Measurements from ENCODE around the gene PIK3C2G.
"Not testable (repeated sequence)": the region's sequence is repeated elsewhere in the genome, so short reads cannot be mapped to it uniquely, and the experiment has no call there.

PIK3C2G gene

DNA sequence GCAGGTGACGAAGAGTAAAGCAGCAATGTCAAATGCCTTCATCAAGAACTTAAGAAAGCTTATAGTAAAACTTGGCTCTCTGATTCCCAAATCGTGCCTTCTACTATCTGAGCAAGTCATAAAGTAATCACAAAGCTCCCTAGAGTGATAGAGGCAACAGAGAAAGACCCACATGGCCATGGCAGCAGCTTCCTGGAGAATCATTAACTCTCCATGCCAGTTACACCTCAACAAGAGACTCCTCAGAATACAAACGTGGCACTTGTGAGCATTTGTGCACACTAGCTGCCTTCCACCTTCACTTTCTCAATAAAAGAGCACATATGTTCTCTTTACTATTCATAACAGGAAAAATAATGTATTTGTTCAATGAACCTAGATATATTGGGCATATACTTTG is 428.5 kb downstream of the PIK3C2G start:
- Histone ChIP-seq H3K9me3 (ENCODE audit: severe bottlenecking) (no peaks in the 10 kb centered on the region), H3K4me1 (ENCODE audit: insufficient read depth, poor library complexity, severe bottlenecking) (peaks cover 14% of the 10 kb centered on the region), H3K27ac (ENCODE audit: poor library complexity, severe bottlenecking) (peak overlapping the region; percentile 88), H3K36me3 (ENCODE audit: low read depth) (no peaks in the 10 kb centered on the region), H3K27me3 (ENCODE audit: insufficient read depth, poor library complexity, severe bottlenecking) (no peaks in the 10 kb centered on the region), H3K4me3 (ENCODE audit: severe bottlenecking) (no peak overlapping the region)
- ATAC-seq (ENCODE audit: low read depth) (no peak), DNase-seq (ENCODE audit: low spot score) (no peak)
- TF ChIP-seq, protein P1, sequence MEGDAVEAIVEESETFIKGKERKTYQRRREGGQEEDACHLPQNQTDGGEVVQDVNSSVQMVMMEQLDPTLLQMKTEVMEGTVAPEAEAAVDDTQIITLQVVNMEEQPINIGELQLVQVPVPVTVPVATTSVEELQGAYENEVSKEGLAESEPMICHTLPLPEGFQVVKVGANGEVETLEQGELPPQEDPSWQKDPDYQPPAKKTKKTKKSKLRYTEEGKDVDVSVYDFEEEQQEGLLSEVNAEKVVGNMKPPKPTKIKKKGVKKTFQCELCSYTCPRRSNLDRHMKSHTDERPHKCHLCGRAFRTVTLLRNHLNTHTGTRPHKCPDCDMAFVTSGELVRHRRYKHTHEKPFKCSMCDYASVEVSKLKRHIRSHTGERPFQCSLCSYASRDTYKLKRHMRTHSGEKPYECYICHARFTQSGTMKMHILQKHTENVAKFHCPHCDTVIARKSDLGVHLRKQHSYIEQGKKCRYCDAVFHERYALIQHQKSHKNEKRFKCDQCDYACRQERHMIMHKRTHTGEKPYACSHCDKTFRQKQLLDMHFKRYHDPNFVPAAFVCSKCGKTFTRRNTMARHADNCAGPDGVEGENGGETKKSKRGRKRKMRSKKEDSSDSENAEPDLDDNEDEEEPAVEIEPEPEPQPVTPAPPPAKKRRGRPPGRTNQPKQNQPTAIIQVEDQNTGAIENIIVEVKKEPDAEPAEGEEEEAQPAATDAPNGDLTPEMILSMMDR (IDR thresholded peaks at IDR 0.05; ENCODE audit: poor library complexity, severe bottlenecking) = no peak

DNA sequence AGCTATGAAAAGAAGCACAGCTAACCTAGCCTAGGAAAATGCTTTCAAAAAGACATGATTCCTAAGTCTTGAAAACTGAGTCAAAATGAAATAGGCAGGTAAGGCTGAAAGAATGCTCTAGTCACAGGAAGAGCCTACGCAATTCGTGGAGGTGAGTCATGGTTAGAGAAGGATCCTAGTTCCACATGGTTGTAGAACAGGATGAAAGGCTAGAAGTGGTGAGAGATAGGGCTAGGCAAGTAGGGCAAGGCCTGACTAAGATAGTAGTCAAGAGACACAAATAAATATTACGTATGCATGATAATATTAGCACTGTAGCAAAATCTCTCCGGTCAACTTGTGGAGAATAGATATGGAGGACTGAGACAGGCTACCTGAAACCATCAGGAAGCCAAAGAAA is 429.3 kb downstream of the PIK3C2G start:
- H3K9me3 ChIP-seq (ENCODE audit: severe bottlenecking) = no peaks in the 10 kb centered on the region
- no peaks in the 10 kb centered on the region for H3K36me3 ChIP-seq (ENCODE audit: low read depth)
- TF ChIP-seq, protein P1 (IDR thresholded peaks at IDR 0.05; ENCODE audit: poor library complexity, severe bottlenecking) = no peak
- H3K4me1 ChIP-seq (ENCODE audit: insufficient read depth, poor library complexity, severe bottlenecking) = peaks cover 11% of the 10 kb centered on the region
- peak overlapping the region; percentile 88 for H3K27ac ChIP-seq (ENCODE audit: poor library complexity, severe bottlenecking)
- H3K4me3 ChIP-seq (ENCODE audit: severe bottlenecking) = no peak overlapping the region
- DNase-seq (ENCODE audit: low spot score) (peak; percentile 34), ATAC-seq (ENCODE audit: low read depth) (peak; percentile 100)
- H3K27me3 ChIP-seq (ENCODE audit: insufficient read depth, poor library complexity, severe bottlenecking) = no peaks in the 10 kb centered on the region

DNA sequence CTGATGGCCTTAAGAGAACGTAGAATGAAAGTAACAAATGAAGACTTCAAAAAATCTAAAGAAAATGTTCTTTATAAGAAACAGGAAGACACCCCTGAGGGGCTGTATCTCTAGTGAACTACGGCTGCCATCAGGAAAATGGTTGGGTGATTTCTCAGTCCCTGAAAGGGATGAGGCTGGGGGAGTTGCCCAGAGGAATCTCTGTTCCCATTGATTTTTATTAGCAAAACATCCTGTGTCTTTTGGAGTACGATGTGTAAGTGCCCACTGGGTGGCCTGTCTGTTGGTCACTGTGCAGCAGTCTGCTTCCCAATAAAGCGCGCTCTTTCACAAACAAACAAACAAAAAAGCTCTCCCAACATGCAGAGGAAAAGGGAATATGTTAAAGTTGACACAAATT is 432.7 kb downstream of the PIK3C2G start:
- not testable (repeated sequence) for H3K9me3 ChIP-seq (ENCODE audit: severe bottlenecking); H3K27ac ChIP-seq (ENCODE audit: poor library complexity, severe bottlenecking); ATAC-seq (ENCODE audit: low read depth); DNase-seq (ENCODE audit: low spot score); H3K27me3 ChIP-seq (ENCODE audit: insufficient read depth, poor library complexity, severe bottlenecking); H3K36me3 ChIP-seq (ENCODE audit: low read depth); H3K4me3 ChIP-seq (ENCODE audit: severe bottlenecking)
- peaks cover 18% of the 10 kb centered on the region for H3K4me1 ChIP-seq (ENCODE audit: insufficient read depth, poor library complexity, severe bottlenecking)

DNA sequence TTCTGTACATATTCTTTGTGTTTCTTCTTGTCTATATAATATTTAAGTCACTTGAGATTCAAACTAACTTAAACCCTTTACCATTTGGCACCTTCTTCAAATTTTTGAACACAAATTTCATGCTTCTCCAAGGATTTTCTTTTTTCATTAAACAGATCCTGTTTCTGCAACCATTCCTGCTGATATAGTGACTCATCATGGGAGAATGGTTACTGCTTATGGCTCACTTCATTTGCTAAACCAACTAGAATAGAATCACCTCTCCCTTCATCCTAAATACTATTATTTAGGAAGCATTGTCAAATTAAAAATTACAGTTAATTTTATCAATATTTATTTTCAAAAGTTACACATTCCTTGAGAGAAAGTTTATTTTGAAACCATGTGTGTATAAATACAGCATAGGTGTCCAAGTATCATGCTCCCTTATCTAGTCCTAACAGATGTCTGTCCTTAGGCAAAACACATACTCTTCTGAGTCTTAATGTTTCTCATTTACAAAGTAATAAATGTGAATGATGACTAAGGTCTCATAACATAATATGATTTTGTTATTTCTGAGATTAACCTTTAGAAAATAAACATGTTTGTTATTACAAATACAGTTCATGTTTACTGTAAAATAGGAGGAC is 435.8 kb downstream of the PIK3C2G start:
- Histone ChIP-seq H3K27me3 (ENCODE audit: insufficient read depth, poor library complexity, severe bottlenecking) (no peaks in the 10 kb centered on the region), H3K4me1 (ENCODE audit: insufficient read depth, poor library complexity, severe bottlenecking) (peaks cover 7% of the 10 kb centered on the region), H3K36me3 (ENCODE audit: low read depth) (no peaks in the 10 kb centered on the region), H3K4me3 (ENCODE audit: severe bottlenecking) (no peak overlapping the region), H3K27ac (ENCODE audit: poor library complexity, severe bottlenecking) (no peak overlapping the region), H3K9me3 (ENCODE audit: severe bottlenecking) (no peaks in the 10 kb centered on the region)
- TF ChIP-seq, protein P1 (IDR thresholded peaks at IDR 0.05; ENCODE audit: poor library complexity, severe bottlenecking) = no peak
- peak; percentile 68 for ATAC-seq (ENCODE audit: low read depth)
- DNase-seq (ENCODE audit: low spot score) = no peak
